HepG2 (cell line): Measurements from ENCODE around the gene TMEM143. TPM values are rescaled to one million over a fixed set of nuclear protein-coding genes. Genes with fewer than 3 reads are reported as not detected.

ENCODE experiments used
- ATAC-seq: fragments of 200-7000 bp; cut with Tn5 transposase; 3 replicates; pipeline ENCODE4 v1.9.1; 2020; ENCODE audit warnings: mild to moderate bottlenecking, moderate library complexity
- BruUV-seq: library from RNA; stranded (reverse); fragments of 400-500 nt; replicated peaks from 2 replicates; lab custom pipeline; 2021; lab: Mats Ljungman, UMichigan
- CTCF ChIA-PET: fragments of 300-600 bp; formaldehyde crosslinking; extraction: SDS; loops from one replicate; lab custom pipeline; 2021; ENCODE audit warnings: low total read pairs, inconsistent platforms, low intra/inter-chr PET ratio; lab: Yijun Ruan, JAX
- POLR2A ChIA-PET: fragments of 350-600 bp; sonication (Branson Sonifier 250); formaldehyde crosslinking; loops from one replicate; lab custom pipeline; 2020; ENCODE audit warnings: antibody characterized with exemption, inconsistent platforms; lab: Yijun Ruan, JAX
- DNase-seq: peaks from one replicate; pipeline ENCODE4 v3.0.0-alpha.2; 2015; ENCODE audit warnings: low spot score
- FAIRE-seq: peaks from 3 replicates; lab custom pipeline; 2011; peaks lifted over from hg19 to GRCh38; lab: Jason Lieb, UNC
- H2AFZ ChIP-seq: one replicate; pipeline ENCODE4 v1.6.1; 2011; ENCODE audit warnings: low read length, inconsistent platforms
- H3K27ac ChIP-seq: fragments of 300-600 bp; 3 replicates; pipeline ENCODE4 v1.8.0; 2011; ENCODE audit warnings: mixed run types, mild to moderate bottlenecking, mixed read lengths, low read length, inconsistent platforms; ENCODE audit not compliant: insufficient read depth; ENCODE audit errors: extremely low read length
- H3K27me3 ChIP-seq, 2 experiments: fragments of 200-600 bp in 1 of 2; 2 replicates in 1 of 2; 3 replicates in 1 of 2; pipeline versions ENCODE4 v1.6.0 to v1.8.0; 2011; ENCODE audit warnings: low read length in 2 of 2, mild to moderate bottlenecking in 2 of 2, moderate library complexity in 2 of 2, inconsistent platforms in 1 of 2; ENCODE audit not compliant: insufficient read depth in 2 of 2, control insufficient read depth in 1 of 2
- H3K36me3 ChIP-seq, 2 experiments: fragments of 200-600 bp in 1 of 2; replicated peaks in 1 of 2; 2 replicates in 1 of 2; 3 replicates in 1 of 2; pipeline versions ENCODE4 v1.5.1 to v1.8.0; 2011; ENCODE audit warnings: low read length in 2 of 2, inconsistent platforms in 1 of 2; ENCODE audit not compliant: insufficient read depth in 2 of 2, control insufficient read depth in 1 of 2
- H3K4me1 ChIP-seq: 2 replicates; pipeline ENCODE4 v1.5.1; 2012; ENCODE audit warnings: low read length, inconsistent platforms; ENCODE audit not compliant: insufficient read depth
- H3K4me2 ChIP-seq: 2 replicates; pipeline ENCODE4 v1.6.0; 2011; ENCODE audit warnings: low read depth, low read length, inconsistent platforms
- H3K4me3 ChIP-seq, 3 experiments: fragments of 200-600 bp in 1 of 3; sonication (generic), shearing (Covaris generic) in 1 of 3; replicated peaks in 1 of 3; 2 replicates each; pipeline ENCODE4 v1.5.1; 2011 to 2016; ENCODE audit warnings: low read length in 3 of 3, inconsistent platforms in 2 of 3, low read depth in 2 of 3, mild to moderate bottlenecking in 2 of 3, control low read depth in 1 of 3, mixed read lengths in 1 of 3; ENCODE audit not compliant: insufficient read depth in 1 of 3
- H3K79me2 ChIP-seq: one replicate; pipeline ENCODE4 v1.6.1; 2011; ENCODE audit warnings: low read length, inconsistent platforms; ENCODE audit not compliant: insufficient read depth
- H3K9ac ChIP-seq: 2 replicates; pipeline ENCODE4 v1.6.0; 2011; ENCODE audit warnings: mild to moderate bottlenecking, low read depth, low read length, inconsistent platforms; ENCODE audit not compliant: insufficient read depth
- H3K9me3 ChIP-seq: 2 replicates; pipeline ENCODE4 v1.5.1; 2012; ENCODE audit warnings: mild to moderate bottlenecking, low read length
- H4K20me1 ChIP-seq: 2 replicates; pipeline ENCODE4 v1.6.0; 2011; ENCODE audit warnings: inconsistent platforms, mild to moderate bottlenecking, low read length, moderate library complexity; ENCODE audit not compliant: insufficient read depth
- ATF6 ChIP-seq: sonication (generic); formaldehyde crosslinking; conservative IDR thresholded peaks from 2 replicates; pipeline ENCODE4 v1.4.0; 2020; ENCODE audit warnings: missing genetic modification reagents
- BRCA1 ChIP-seq: sonication (generic); formaldehyde crosslinking; IDR thresholded peaks from 2 replicates; pipeline ENCODE4 v1.4.0; 2020; ENCODE audit warnings: missing genetic modification reagents
- FOXA1 ChIP-seq, 2 experiments: fragments of 450-650 bp in 1 of 2; sonication (generic) in 1 of 2; formaldehyde crosslinking in 1 of 2; IDR thresholded peaks; 2 replicates each; pipeline versions ENCODE4 v1.4.0 to v1.6.1; 2016 to 2020; ENCODE audit warnings: missing genetic modification reagents in 1 of 2
- HOXA9 ChIP-seq: sonication (generic); formaldehyde crosslinking; IDR thresholded peaks from 2 replicates; pipeline ENCODE4 v1.8.1; 2022; ENCODE audit warnings: missing genetic modification reagents, mild to moderate bottlenecking, moderate library complexity, borderline replicate concordance
- JDP2 ChIP-seq: sonication (generic); formaldehyde crosslinking; IDR thresholded peaks from 2 replicates; pipeline ENCODE4 v1.8.1; 2022; ENCODE audit warnings: missing genetic modification reagents, borderline replicate concordance
- MTA3 ChIP-seq: sonication (generic); formaldehyde crosslinking; IDR thresholded peaks from 2 replicates; pipeline ENCODE4 v1.4.0; 2020; ENCODE audit warnings: missing genetic modification reagents
- MTF2 ChIP-seq: sonication (generic); formaldehyde crosslinking; IDR thresholded peaks from 2 replicates; pipeline ENCODE4 v1.5.0; 2020; ENCODE audit warnings: missing genetic modification reagents, borderline replicate concordance
- SAFB2 ChIP-seq: sonication (generic); formaldehyde crosslinking; IDR thresholded peaks from 2 replicates; pipeline ENCODE4 v1.5.1; 2020; ENCODE audit warnings: missing genetic modification reagents, low read depth, mild to moderate bottlenecking, borderline replicate concordance
- SRF ChIP-seq: IDR thresholded peaks from 2 replicates; pipeline ENCODE4 v1.6.1; 2011; ENCODE audit warnings: mild to moderate bottlenecking, low read depth, low read length, moderate library complexity
- ZFY ChIP-seq: sonication (generic); formaldehyde crosslinking; IDR thresholded peaks from 2 replicates; pipeline ENCODE4 v1.4.0; 2020; ENCODE audit warnings: missing genetic modification reagents
- ZNF33A ChIP-seq: sonication (generic); formaldehyde crosslinking; IDR thresholded peaks from 2 replicates; pipeline ENCODE4 v1.5.1; 2020; ENCODE audit warnings: missing genetic modification reagents, mild to moderate bottlenecking, moderate library complexity, borderline replicate concordance
- ZNF451 ChIP-seq: sonication (generic); formaldehyde crosslinking; IDR thresholded peaks from 2 replicates; pipeline ENCODE4 v1.5.0; 2020; ENCODE audit warnings: mild to moderate bottlenecking, missing genetic modification reagents
- ZNF652 ChIP-seq: IDR thresholded peaks from 2 replicates; pipeline ENCODE4 v1.6.1; 2016; ENCODE audit warnings: low read depth, borderline replicate concordance
- ZNF839 ChIP-seq: sonication (generic); formaldehyde crosslinking; IDR thresholded peaks from 2 replicates; pipeline ENCODE4 v1.4.0; 2020; ENCODE audit warnings: missing genetic modification reagents, mild to moderate bottlenecking, borderline replicate concordance
- WGBS: methylation state at CpG from one replicate; pipeline ENCODE4 v1.1.6; 2017; ENCODE audit warnings: low lambda C conversion rate; 5-methylcytosine and 5-hydroxymethylcytosine counted together
- in situ Hi-C: cut with HindIII; loops from 2 replicates; pipeline ENCODE4 v1.10.0; 2017; ENCODE audit warnings: low pct_unique_long_range_greater_than_20kb; ENCODE audit not compliant: extremely low pct_ligation_motif_present
- intact Hi-C: fragments of 100-400 bp; cut with micrococcal nuclease; formaldehyde crosslinking; loops from one replicate; pipeline ENCODE4 v1.10.0; 2022; ENCODE audit not compliant: unreplicated experiment
- polyA plus RNA-seq, 8 experiments: library from polyadenylated mRNA; depleted of rRNA in 3 of 8; stranded (reverse) in 7 of 8; unstranded in 1 of 8; fragments of >200 nt; fragmentation: Illumina TruSeq in 4 of 8; extraction: Trizol in 4 of 8; gene quantifications; 2 replicates each; pipeline versions ENCODE4 v1.2.1 to v1.2.3, GENCODE V29; 2011 to 2016; ENCODE audit warnings: low read depth in 4 of 8, missing spikeins in 1 of 8, mixed read lengths in 1 of 8; ENCODE audit not compliant: insufficient read depth in 1 of 8
- total RNA-seq, 5 experiments: library from RNA; depleted of rRNA; stranded (reverse); fragments of >200 nt; fragmentation: Illumina TruSeq; extraction: Trizol; gene quantifications; 2 replicates each; pipeline ENCODE4 v1.2.3, GENCODE V29; 2016; ENCODE audit warnings: low read depth in 1 of 5
- TF ChIP-seq, protein P1 (sequence below): sonication (generic); formaldehyde crosslinking; IDR thresholded peaks from 2 replicates; pipeline ENCODE4; 2020; ENCODE audit warnings: missing genetic modification reagents, mild to moderate bottlenecking, borderline replicate concordance
- TF ChIP-seq, protein P2 (sequence below): sonication (generic); formaldehyde crosslinking; IDR thresholded peaks from 2 replicates; pipeline ENCODE4 v1.9.0; 2021; ENCODE audit warnings: missing genetic modification reagents, mild to moderate bottlenecking, borderline replicate concordance

The TMEM143 gene
- total and polyA plus RNA-seq, 2 of the 13 experiments (the other 11 are each of a cell fraction or from before 2014, with no cell fraction given): 7.7 to 11.3 TPM

DNA sequence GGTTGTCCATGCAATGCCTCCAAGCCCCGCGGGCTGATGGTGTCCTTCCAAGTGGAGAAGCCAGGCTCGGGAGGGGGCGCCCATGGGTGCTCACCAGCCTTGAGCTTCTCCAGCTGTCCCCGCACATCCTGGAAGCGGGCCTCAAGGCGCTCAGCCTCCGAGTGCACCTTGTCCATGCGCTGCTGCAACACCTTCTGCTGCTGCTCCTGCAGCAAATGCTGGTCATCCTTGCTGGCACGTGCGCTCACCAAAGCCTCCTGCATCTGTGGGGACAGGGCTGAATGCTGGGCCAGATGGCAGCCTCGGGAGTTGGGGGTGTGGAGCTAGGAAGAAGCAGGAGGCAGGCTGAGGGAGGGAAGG, 61.2 kb downstream of the TMEM143 start:
- ATAC-seq (no peak), DNase-seq (no peak), FAIRE-seq (no peak)
- intact Hi-C loops: no loop called here
- BruUV-seq: no TSS peak
- Histone ChIP-seq H4K20me1 (no peaks in the 10 kb centered on the region), H3K36me3 (no peaks in the 10 kb centered on the region), H3K9ac (no peak overlapping the region), H2AFZ (no peak overlapping the region), H3K9me3 (no peaks in the 10 kb centered on the region), H3K79me2 (no peaks in the 10 kb centered on the region), H3K4me2 (no peak overlapping the region), H3K4me1 (no peaks in the 10 kb centered on the region), H3K27me3 (peaks cover 1 to 15% of the 10 kb centered on the region in 2 experiments), H3K27ac (no peak overlapping the region), H3K4me3 (no peak overlapping the region)
- WGBS: 67% methylated on average over 8 of the region's 12 CpGs
- CTCF ChIA-PET: no interaction called here
- POLR2A ChIA-PET: no interaction called here
- in situ Hi-C loops: no loop called here
- TF ChIP-seq ZNF451 (CRISPR knock-in tag): no peak
- TF ChIP-seq MTA3 (CRISPR knock-in tag): no peak
- TF ChIP-seq HOXA9 (CRISPR knock-in tag): no peak
- no peak for TF ChIP-seq ZNF652 (CRISPR knock-in tag)
- TF ChIP-seq, protein P1, sequence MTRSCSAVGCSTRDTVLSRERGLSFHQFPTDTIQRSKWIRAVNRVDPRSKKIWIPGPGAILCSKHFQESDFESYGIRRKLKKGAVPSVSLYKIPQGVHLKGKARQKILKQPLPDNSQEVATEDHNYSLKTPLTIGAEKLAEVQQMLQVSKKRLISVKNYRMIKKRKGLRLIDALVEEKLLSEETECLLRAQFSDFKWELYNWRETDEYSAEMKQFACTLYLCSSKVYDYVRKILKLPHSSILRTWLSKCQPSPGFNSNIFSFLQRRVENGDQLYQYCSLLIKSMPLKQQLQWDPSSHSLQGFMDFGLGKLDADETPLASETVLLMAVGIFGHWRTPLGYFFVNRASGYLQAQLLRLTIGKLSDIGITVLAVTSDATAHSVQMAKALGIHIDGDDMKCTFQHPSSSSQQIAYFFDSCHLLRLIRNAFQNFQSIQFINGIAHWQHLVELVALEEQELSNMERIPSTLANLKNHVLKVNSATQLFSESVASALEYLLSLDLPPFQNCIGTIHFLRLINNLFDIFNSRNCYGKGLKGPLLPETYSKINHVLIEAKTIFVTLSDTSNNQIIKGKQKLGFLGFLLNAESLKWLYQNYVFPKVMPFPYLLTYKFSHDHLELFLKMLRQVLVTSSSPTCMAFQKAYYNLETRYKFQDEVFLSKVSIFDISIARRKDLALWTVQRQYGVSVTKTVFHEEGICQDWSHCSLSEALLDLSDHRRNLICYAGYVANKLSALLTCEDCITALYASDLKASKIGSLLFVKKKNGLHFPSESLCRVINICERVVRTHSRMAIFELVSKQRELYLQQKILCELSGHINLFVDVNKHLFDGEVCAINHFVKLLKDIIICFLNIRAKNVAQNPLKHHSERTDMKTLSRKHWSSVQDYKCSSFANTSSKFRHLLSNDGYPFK (CRISPR knock-in tag): no peak
- no peak for TF ChIP-seq ZNF33A (CRISPR knock-in tag)
- TF ChIP-seq ATF6 (CRISPR knock-in tag): no peak
- no peak for TF ChIP-seq SRF
- TF ChIP-seq ZNF839: no peak
- TF ChIP-seq ZFY (CRISPR knock-in tag): no peak
- TF ChIP-seq, protein P2, sequence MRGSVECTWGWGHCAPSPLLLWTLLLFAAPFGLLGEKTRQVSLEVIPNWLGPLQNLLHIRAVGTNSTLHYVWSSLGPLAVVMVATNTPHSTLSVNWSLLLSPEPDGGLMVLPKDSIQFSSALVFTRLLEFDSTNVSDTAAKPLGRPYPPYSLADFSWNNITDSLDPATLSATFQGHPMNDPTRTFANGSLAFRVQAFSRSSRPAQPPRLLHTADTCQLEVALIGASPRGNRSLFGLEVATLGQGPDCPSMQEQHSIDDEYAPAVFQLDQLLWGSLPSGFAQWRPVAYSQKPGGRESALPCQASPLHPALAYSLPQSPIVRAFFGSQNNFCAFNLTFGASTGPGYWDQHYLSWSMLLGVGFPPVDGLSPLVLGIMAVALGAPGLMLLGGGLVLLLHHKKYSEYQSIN (CRISPR knock-in tag): no peak
- no peak for TF ChIP-seq JDP2 (CRISPR knock-in tag)
- TF ChIP-seq MTF2 (CRISPR knock-in tag): no peak
- TF ChIP-seq BRCA1 (CRISPR knock-in tag): no peak
- no peak for TF ChIP-seq SAFB2
- TF ChIP-seq FOXA1 (IDR thresholded peaks at IDR 0.05): no peak
- TF ChIP-seq FOXA1 (CRISPR knock-in tag; IDR thresholded peaks at IDR 0.05): no peak
